ENCODE data around the gene PRRC2B.

- TF ChIP-seq CTCF (IDR thresholded peaks at IDR 0.05; ENCODE audit: low read depth, low read length) (no peak), EZH2phosphoT487 (IDR thresholded peaks at IDR 0.05; ENCODE audit: low read depth) (no peak)
Observed at GRCh38 chr9:131473891-131474290, 80.0 kb downstream of the PRRC2B start.
